Effector memory CD8-positive, alpha-beta T cell (primary cell): ENCODE data around the gene HRH1.
"Not testable (repeated sequence)": the region's sequence is repeated elsewhere in the genome, so short reads cannot be mapped to it uniquely, and the experiment has no call there.

Experiments used
- ATAC-seq: fragments of 150-1000 bp; cut with Tn5 transposase; replicated peaks from 2 replicates; pipeline ENCODE4 v1.10.0; 2021; ENCODE audit warnings: mild to moderate bottlenecking, moderate library complexity
- DNase-seq, 3 experiments: peaks; one replicate each; pipeline ENCODE4 v3.0.0; 2021
- H3K27ac Mint-ChIP-seq, 2 donors: one replicate each; pipeline ENCODE4 v1.8.0; 2022; ENCODE audit warnings: mild to moderate bottlenecking in 2 of 2, mixed read lengths in 2 of 2, moderate library complexity in 2 of 2
- H3K27me3 Mint-ChIP-seq, 2 donors: one replicate each; pipeline ENCODE4 v1.8.0; 2022; ENCODE audit warnings: mixed read lengths in 2 of 2
- H3K36me3 Mint-ChIP-seq: one replicate; pipeline ENCODE4 v1.8.0; 2022; ENCODE audit warnings: mild to moderate bottlenecking, moderate library complexity, mixed read lengths; ENCODE audit not compliant: insufficient read depth
- H3K4me1 Mint-ChIP-seq, 2 donors: one replicate each; pipeline ENCODE4 v1.8.0; 2022; ENCODE audit warnings: low read depth in 2 of 2, mixed read lengths in 2 of 2
- H3K4me3 Mint-ChIP-seq, 2 donors: one replicate each; pipeline ENCODE4 v1.8.0; 2022; ENCODE audit warnings: mild to moderate bottlenecking in 2 of 2, mixed read lengths in 2 of 2, moderate library complexity in 2 of 2
- H3K9me3 Mint-ChIP-seq, 2 donors: one replicate each; pipeline ENCODE4 v1.8.0; 2022; ENCODE audit warnings: mixed read lengths in 2 of 2

HRH1 gene

GRCh38 chr3:11188231-11188630 lies 33.9 kb downstream of the HRH1 start:
- no peaks in the 10 kb centered on the region for H3K9me3 Mint-ChIP-seq
- H3K4me3 Mint-ChIP-seq = no peak overlapping the region
- ATAC-seq (no peak), DNase-seq (no peak)
- H3K36me3 Mint-ChIP-seq = no peaks in the 10 kb centered on the region
- no peak overlapping the region for H3K27ac Mint-ChIP-seq
- peaks cover 37 to 64% of the 10 kb centered on the region in 2 donors for H3K27me3 Mint-ChIP-seq
- no peaks in the 10 kb centered on the region for H3K4me1 Mint-ChIP-seq

- no peaks in the 10 kb centered on the region for H3K36me3 Mint-ChIP-seq
- DNase-seq (no peak), ATAC-seq (no peak)
- peaks cover 0 to 6% of the 10 kb centered on the region in 2 donors for H3K4me1 Mint-ChIP-seq
- H3K27ac Mint-ChIP-seq = no peak overlapping the region
- peaks cover 34 to 68% of the 10 kb centered on the region in 2 donors for H3K27me3 Mint-ChIP-seq
- no peaks in the 10 kb centered on the region for H3K9me3 Mint-ChIP-seq
- no peak overlapping the region for H3K4me3 Mint-ChIP-seq
Measured at GRCh38 chr3:11195201-11195600, 40.9 kb downstream of the HRH1 start.

DNA sequence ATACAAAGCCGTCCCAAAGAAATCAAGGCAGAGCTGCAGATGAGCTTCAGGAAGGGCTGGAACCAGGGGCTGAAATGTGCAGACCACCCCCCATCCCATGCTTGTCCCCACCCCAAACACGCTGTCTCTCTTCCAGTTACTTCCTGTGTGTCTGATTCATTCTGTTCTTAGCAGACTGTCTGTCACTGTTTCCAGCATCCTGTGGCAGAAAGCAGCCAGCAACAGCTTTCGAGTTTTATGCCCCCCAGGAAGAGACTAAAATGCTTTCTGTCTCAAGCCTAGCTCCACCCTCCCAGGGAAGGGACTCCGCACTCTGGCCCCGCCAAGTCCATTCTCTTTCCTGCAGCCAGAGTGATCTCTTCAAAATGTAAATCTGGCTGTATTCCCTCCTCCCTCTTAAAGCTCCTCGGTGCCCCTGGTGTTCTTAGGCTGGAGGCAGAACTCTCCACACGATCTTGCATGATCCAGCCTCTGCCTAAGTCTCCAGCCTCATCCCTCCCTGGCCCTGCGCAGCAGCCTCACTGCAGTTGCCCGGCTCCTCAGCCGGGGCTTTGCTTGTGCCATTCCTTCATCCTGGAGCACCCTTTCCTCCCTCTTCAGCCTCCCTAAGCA lies 41.5 kb downstream of the HRH1 start:
- H3K4me3 Mint-ChIP-seq = no peak overlapping the region
- no peak overlapping the region for H3K27ac Mint-ChIP-seq
- no peaks in the 10 kb centered on the region for H3K9me3 Mint-ChIP-seq
- H3K36me3 Mint-ChIP-seq = no peaks in the 10 kb centered on the region
- H3K4me1 Mint-ChIP-seq = peaks cover 0 to 6% of the 10 kb centered on the region in 2 donors
- ATAC-seq (no peak), DNase-seq (no peak)
- peaks cover 36 to 67% of the 10 kb centered on the region in 2 donors for H3K27me3 Mint-ChIP-seq

GRCh38 chr3:11197484-11197883 lies 43.2 kb downstream of the HRH1 start:
- Mint-ChIP-seq H3K4me3 (no peak overlapping the region), H3K36me3 (no peaks in the 10 kb centered on the region), H3K27me3 (peaks cover 44 to 68% of the 10 kb centered on the region in 2 donors), H3K9me3 (no peaks in the 10 kb centered on the region), H3K27ac (no peak overlapping the region), H3K4me1 (peaks cover 0 to 6% of the 10 kb centered on the region in 2 donors)
- ATAC-seq = no peak
- DNase-seq = no peak

- Mint-ChIP-seq H3K27me3 (peaks cover 44 to 70% of the 10 kb centered on the region in 2 donors), H3K4me3 (no peak overlapping the region), H3K9me3 (no peaks in the 10 kb centered on the region), H3K27ac (no peak overlapping the region), H3K36me3 (no peaks in the 10 kb centered on the region), H3K4me1 (peaks cover 0 to 6% of the 10 kb centered on the region in 2 donors)
- no peak for ATAC-seq
- DNase-seq = no peak
Measured at GRCh38 chr3:11198070-11198469, 43.8 kb downstream of the HRH1 start.

GRCh38 chr3:11198495-11198894 lies 44.2 kb downstream of the HRH1 start:
- H3K36me3 Mint-ChIP-seq = no peaks in the 10 kb centered on the region
- no peak overlapping the region for H3K4me3 Mint-ChIP-seq
- peaks cover 44 to 71% of the 10 kb centered on the region in 2 donors for H3K27me3 Mint-ChIP-seq
- ATAC-seq (no peak), DNase-seq (no peak)
- H3K27ac Mint-ChIP-seq = no peak overlapping the region
- no peaks in the 10 kb centered on the region for H3K9me3 Mint-ChIP-seq
- H3K4me1 Mint-ChIP-seq = peaks cover 0 to 6% of the 10 kb centered on the region in 2 donors

DNA sequence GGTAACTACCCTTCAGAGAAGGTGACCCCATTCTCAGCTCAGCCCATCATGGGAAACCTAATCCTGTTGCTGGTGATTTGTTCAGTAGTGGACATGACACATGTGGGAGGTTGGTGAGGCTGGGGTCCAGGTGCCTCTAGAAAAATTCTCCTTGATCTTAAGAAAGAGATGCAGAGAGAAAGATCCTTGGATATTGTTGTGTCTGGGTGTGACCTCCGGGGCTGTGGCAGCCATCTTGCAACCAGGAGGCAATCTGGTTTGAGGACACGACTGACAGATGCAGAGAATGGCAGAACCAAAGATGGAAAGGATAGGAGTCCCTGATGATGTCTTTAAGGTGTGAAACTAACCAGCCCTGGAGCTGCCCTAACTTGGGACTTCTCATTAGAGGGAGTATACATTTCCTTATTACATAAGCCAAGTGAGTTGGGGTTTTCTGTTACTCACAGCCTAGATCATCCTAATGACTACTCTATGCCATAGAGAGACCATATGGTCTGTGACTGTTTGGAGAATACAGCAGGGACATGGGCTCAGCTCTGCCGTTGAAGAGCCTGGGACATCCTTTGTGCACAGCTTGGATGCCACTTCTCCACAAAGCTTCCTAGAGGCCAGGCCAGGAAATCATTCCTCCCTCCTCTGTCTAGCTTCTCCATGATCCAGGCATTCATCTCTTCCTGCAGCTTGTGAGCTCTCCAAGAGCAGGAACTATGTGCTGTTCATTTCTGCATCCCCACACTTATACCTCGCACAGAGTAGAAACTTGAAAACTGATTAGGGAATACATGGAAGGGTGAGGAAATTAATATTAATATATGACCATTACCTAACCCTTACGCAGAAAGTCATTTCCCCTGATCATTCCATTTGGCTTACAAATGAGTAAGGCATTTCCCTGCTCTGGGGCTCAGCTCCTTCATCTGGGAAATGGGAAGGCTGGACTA lies 45.9 kb downstream of the HRH1 start:
- no peak for ATAC-seq
- H3K9me3 Mint-ChIP-seq = no peaks in the 10 kb centered on the region
- no peak overlapping the region for H3K27ac Mint-ChIP-seq
- H3K27me3 Mint-ChIP-seq = peaks cover 52 to 82% of the 10 kb centered on the region in 2 donors
- no peak overlapping the region for H3K4me3 Mint-ChIP-seq
- no peaks in the 10 kb centered on the region for H3K36me3 Mint-ChIP-seq
- H3K4me1 Mint-ChIP-seq = peaks cover 0 to 6% of the 10 kb centered on the region in 2 donors
- no peak for DNase-seq

DNA sequence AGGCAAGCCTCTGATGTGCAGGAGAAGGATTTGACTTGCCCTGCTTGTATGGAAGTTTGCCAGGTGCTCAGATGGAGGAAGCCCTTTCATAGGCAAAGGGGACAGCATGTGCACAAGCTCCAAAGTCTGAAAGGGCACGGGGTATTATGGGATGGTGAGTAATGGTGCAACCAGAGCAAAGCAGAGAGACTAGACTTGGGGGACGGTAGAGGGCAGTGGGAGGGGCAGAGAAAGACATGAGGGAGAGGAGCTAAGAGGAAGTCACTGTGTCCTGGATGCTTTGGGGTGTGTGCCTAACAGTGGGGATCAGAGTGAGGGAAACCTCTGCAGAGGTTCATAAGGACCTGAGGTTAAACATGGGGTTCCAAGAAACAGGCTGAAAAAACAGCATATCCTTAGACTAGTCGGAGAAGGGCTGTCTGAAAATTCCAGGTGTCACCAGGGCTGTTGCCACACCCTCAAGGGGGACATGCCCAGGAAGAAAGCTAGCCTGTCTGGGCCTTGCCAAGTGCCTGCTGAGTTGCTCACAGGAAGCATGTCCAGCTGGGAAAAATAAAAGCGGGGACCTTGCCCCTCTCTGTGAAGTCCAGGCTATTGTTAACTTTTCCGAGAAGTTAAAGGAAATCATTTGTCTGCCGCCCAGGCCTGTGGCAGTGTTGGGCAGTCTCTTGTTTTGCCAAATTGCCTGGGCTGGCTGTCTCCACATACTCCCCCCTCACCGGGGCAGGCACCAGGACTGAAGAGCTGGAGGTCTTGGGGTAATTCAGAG lies 47.1 kb downstream of the HRH1 start:
- Mint-ChIP-seq H3K9me3 (no peaks in the 10 kb centered on the region), H3K36me3 (no peaks in the 10 kb centered on the region), H3K4me3 (no peak overlapping the region), H3K27me3 (peaks cover 49 to 75% of the 10 kb centered on the region in 2 donors), H3K4me1 (no peaks in the 10 kb centered on the region), H3K27ac (no peak overlapping the region)
- no peak for DNase-seq
- no peak for ATAC-seq

DNA sequence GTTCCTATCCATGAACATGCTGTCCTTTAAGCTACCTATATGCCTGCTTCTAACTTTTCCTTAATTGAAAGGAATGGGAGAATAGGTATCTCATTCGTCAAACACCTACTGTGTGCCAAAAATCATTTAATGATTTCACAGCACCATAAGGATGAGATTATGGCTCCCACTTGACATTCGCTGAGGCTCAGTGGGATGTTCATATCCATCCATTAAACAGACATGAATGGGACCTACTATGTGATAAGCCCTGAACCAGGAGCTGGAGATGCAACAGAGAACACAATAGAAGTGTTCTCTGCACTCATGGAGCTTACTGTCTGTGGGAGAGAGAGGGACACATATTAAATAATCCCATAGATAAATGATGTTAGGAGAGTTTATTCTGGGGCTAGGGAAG lies 49.7 kb downstream of the HRH1 start:
- Mint-ChIP-seq H3K4me1 (no peaks in the 10 kb centered on the region), H3K27me3 (peaks cover 41 to 59% of the 10 kb centered on the region in 2 donors), H3K4me3 (no peak overlapping the region), H3K36me3 (no peaks in the 10 kb centered on the region), H3K9me3 (no peaks in the 10 kb centered on the region), H3K27ac (no peak overlapping the region)
- ATAC-seq = no peak
- DNase-seq = no peak

- H3K9me3 Mint-ChIP-seq = no peaks in the 10 kb centered on the region
- no peaks in the 10 kb centered on the region for H3K4me1 Mint-ChIP-seq
- ATAC-seq = no peak
- H3K4me3 Mint-ChIP-seq = no peak overlapping the region
- no peak for DNase-seq
- no peaks in the 10 kb centered on the region for H3K36me3 Mint-ChIP-seq
- H3K27ac Mint-ChIP-seq = no peak overlapping the region
- H3K27me3 Mint-ChIP-seq = peaks cover 40 to 57% of the 10 kb centered on the region in 2 donors
Measured at GRCh38 chr3:11204697-11205348, 50.5 kb downstream of the HRH1 start.

DNA sequence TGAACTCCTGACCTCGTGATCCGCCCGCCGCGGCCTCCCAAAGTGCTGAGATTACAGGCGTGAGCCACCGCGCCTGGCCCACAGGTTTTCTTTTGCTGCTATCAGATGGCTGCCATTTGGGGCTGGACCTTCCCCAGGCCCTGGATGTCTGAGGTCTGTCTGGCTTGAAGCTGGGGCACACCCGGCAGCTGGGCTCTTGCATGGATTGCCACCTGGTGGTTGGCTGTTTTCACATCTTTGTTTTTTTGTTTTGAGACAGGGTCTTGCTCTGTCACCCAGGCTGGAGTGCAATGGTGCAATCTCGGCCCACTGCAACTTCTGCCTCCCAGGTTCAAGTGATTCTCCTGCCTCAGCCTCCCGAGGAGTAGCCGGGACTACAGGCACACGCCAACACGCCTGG lies 51.6 kb downstream of the HRH1 start:
- DNase-seq, H3K36me3 Mint-ChIP-seq, H3K27ac Mint-ChIP-seq, ATAC-seq, H3K4me3 Mint-ChIP-seq, H3K4me1 Mint-ChIP-seq, H3K9me3 Mint-ChIP-seq: not testable (repeated sequence)
- peaks cover 37 to 63% of the 10 kb centered on the region in 2 donors for H3K27me3 Mint-ChIP-seq

- no peak for DNase-seq
- no peaks in the 10 kb centered on the region for H3K4me1 Mint-ChIP-seq
- H3K4me3 Mint-ChIP-seq = no peak overlapping the region
- no peak for ATAC-seq
- H3K9me3 Mint-ChIP-seq = no peaks in the 10 kb centered on the region
- H3K36me3 Mint-ChIP-seq = no peaks in the 10 kb centered on the region
- peaks cover 33 to 63% of the 10 kb centered on the region in 2 donors for H3K27me3 Mint-ChIP-seq
- no peak overlapping the region for H3K27ac Mint-ChIP-seq
Measured at GRCh38 chr3:11206316-11206715, 52.0 kb downstream of the HRH1 start.

DNA sequence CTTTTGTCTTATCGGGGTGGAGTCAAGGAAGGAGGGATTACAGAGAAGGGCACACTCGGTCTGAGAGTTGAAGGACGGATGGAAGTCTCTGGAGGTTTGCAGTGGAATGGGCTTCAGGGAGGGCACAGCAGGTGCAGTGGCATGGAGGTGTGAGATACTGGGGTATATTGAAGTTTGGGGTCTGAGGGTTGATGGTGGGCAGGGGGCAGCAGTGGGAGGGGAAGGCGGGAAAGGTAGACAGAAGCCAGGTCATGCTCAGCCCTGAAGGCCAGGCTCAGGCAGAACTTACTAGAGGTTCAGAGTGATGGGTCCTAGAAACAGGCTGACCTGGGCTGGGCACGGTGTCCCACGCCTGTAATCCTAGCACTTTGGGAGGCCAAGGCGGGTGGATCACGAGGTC lies 52.7 kb downstream of the HRH1 start:
- DNase-seq (no peak), ATAC-seq (no peak)
- Mint-ChIP-seq H3K36me3 (no peaks in the 10 kb centered on the region), H3K4me1 (no peaks in the 10 kb centered on the region), H3K4me3 (no peak overlapping the region), H3K27me3 (peaks cover 30 to 64% of the 10 kb centered on the region in 2 donors), H3K27ac (no peak overlapping the region), H3K9me3 (no peaks in the 10 kb centered on the region)
